B cell (primary cell): ENCODE results near the gene RENBP. TPM values are rescaled to one million over a fixed set of nuclear protein-coding genes. Genes with fewer than 3 reads are reported as not detected.

Experiments used
- ATAC-seq: fragments of 200-7000 bp; cut with Tn5 transposase; one replicate; pipeline ENCODE4 v1.10.0; 2021; ENCODE audit warnings: low read depth, mild to moderate bottlenecking, moderate number of reproducible peaks, moderate library complexity
- CTCF ChIA-PET: fragments of 350-600 bp; sonication (Branson Sonifier 250); formaldehyde crosslinking; loops from one replicate; lab custom pipeline; 2021; ENCODE audit warnings: antibody characterized with exemption, inconsistent platforms; lab: Charles Lee
- POLR2A ChIA-PET: fragments of 350-600 bp; sonication (Branson Sonifier 250); formaldehyde crosslinking; loops from one replicate; lab custom pipeline; 2021; ENCODE audit warnings: antibody characterized with exemption; lab: Charles Lee
- DNase-seq: peaks from one replicate; pipeline ENCODE4 v3.0.0; 2013
- H2AFZ ChIP-seq: 2 replicates; pipeline ENCODE4 v1.6.1; 2012; ENCODE audit warnings: mild to moderate bottlenecking, low read depth, low read length; ENCODE audit not compliant: insufficient read depth, poor library complexity, severe bottlenecking
- H3K27ac ChIP-seq, 2 donors: 1 replicate in 1 of 2; 2 replicates in 1 of 2; pipeline ENCODE4 v1.5.1; 2012 to 2013; ENCODE audit warnings: low read length in 2 of 2, mild to moderate bottlenecking in 2 of 2, moderate library complexity in 1 of 2
- H3K27me3 ChIP-seq, 4 experiments: fragments of 200-600 bp in 1 of 4; sonication (generic) in 1 of 4; replicated peaks in 1 of 4; 1 replicate in 2 of 4; 2 replicates in 2 of 4; pipeline versions ENCODE4 v1.6.1 to v1.7.0; 2013 to 2016; ENCODE audit warnings: low read length in 3 of 4, mild to moderate bottlenecking in 2 of 4, mixed read lengths in 1 of 4, moderate library complexity in 1 of 4; ENCODE audit not compliant: insufficient read depth in 4 of 4, control insufficient read depth in 3 of 4; ENCODE audit errors: control extremely low read depth in 1 of 4
- H3K36me3 ChIP-seq, 2 experiments: replicated peaks in 1 of 2; 1 replicate in 1 of 2; 2 replicates in 1 of 2; pipeline versions ENCODE4 v1.6.1 to v1.7.1; 2013; ENCODE audit warnings: low read length in 1 of 2; ENCODE audit not compliant: insufficient read depth in 2 of 2, control insufficient read depth in 1 of 2; ENCODE audit errors: control extremely low read depth in 1 of 2, extremely low read depth in 1 of 2
- H3K4me1 ChIP-seq, 2 donors: fragments of 200-600 bp in 1 of 2; sonication (generic) in 1 of 2; 1 replicate in 1 of 2; 2 replicates in 1 of 2; pipeline versions ENCODE4 v1.5.1 to v1.6.1; 2013 to 2017; ENCODE audit warnings: low read length in 2 of 2; ENCODE audit not compliant: control insufficient read depth in 2 of 2, insufficient read depth in 2 of 2
- H3K4me2 ChIP-seq: replicated peaks from 2 replicates; pipeline ENCODE3; 2012; ENCODE audit warnings: mild to moderate bottlenecking, low read depth, low read length; ENCODE audit not compliant: poor library complexity, severe bottlenecking
- H3K4me3 ChIP-seq, 5 experiments: fragments of 200-600 bp in 1 of 5; sonication (generic) in 1 of 5; 1 replicate in 3 of 5; 2 replicates in 2 of 5; pipeline versions ENCODE4 v1.5.1 to v1.7.0; 2011 to 2016; ENCODE audit warnings: low read length in 4 of 5, mild to moderate bottlenecking in 4 of 5, low read depth in 2 of 5, control low read depth in 1 of 5, moderate library complexity in 1 of 5; ENCODE audit not compliant: insufficient read depth in 1 of 5; ENCODE audit errors: control extremely low read depth in 1 of 5, extremely low read depth in 1 of 5
- H3K79me2 ChIP-seq: fragments of 200-600 bp; sonication (generic); one replicate; pipeline ENCODE4 v1.6.0; 2016; ENCODE audit warnings: low read length; ENCODE audit not compliant: control insufficient read depth, insufficient read depth
- H3K9ac ChIP-seq: fragments of 200-600 bp; sonication (generic); 2 replicates; pipeline ENCODE4 v1.6.1; 2017; ENCODE audit warnings: mild to moderate bottlenecking, low read length, moderate library complexity
- H3K9me3 ChIP-seq, 3 donors: one replicate each; pipeline versions ENCODE4 v1.6.1 to v1.7.1; 2013; ENCODE audit warnings: low read length in 2 of 3; ENCODE audit not compliant: control insufficient read depth in 2 of 3, insufficient read depth in 1 of 3; ENCODE audit errors: control extremely low read depth in 1 of 3
- H4K20me1 ChIP-seq: 2 replicates; pipeline ENCODE4 v1.6.0; 2012; ENCODE audit warnings: mild to moderate bottlenecking, low read length; ENCODE audit not compliant: insufficient read depth, control insufficient read depth, poor library complexity, severe bottlenecking
- H3K27ac Mint-ChIP-seq: one replicate; pipeline ENCODE4 v1.8.0; 2021; ENCODE audit warnings: mixed read lengths
- H3K27me3 Mint-ChIP-seq: one replicate; pipeline ENCODE4 v1.8.0; 2021; ENCODE audit warnings: mixed read lengths
- H3K4me1 Mint-ChIP-seq: one replicate; pipeline ENCODE4 v1.8.0; 2021; ENCODE audit warnings: mixed read lengths
- H3K4me3 Mint-ChIP-seq: one replicate; pipeline ENCODE4 v1.8.0; 2021; ENCODE audit warnings: mixed read lengths
- H3K9me3 Mint-ChIP-seq: one replicate; pipeline ENCODE4 v1.8.0; 2022; ENCODE audit warnings: mixed read lengths; ENCODE audit not compliant: insufficient read depth
- CTCF ChIP-seq: fragments of 200-600 bp; IDR thresholded peaks from one replicate; pipeline ENCODE4 v1.8.0; 2022; ENCODE audit warnings: antibody characterized with exemption, mild to moderate bottlenecking
- EZH2 ChIP-seq: IDR thresholded peaks from 2 replicates; pipeline ENCODE4 v1.6.1; 2012; ENCODE audit warnings: borderline replicate concordance, low read depth, mild to moderate bottlenecking, moderate library complexity, low read length; ENCODE audit not compliant: insufficient read depth, poor library complexity, severe bottlenecking
- WGBS: methylation state at CpG from one replicate; pipeline ENCODE4 v1.1.5; 2013; ENCODE audit warnings: missing lambda C conversion rate; ENCODE audit not compliant: insufficient coverage; 5-methylcytosine and 5-hydroxymethylcytosine counted together
- intact Hi-C: fragments of 100-400 bp; cut with micrococcal nuclease; formaldehyde crosslinking; loops from one replicate; pipeline ENCODE4 v1.10.0; 2022
- polyA plus RNA-seq: library from polyadenylated mRNA; depleted of rRNA; stranded (reverse); fragments of >200 nt; gene quantifications from 2 replicates; pipeline ENCODE4 v1.2.3, GENCODE V29; 2012
- total RNA-seq, 2 donors: library from RNA; stranded (reverse); fragments of 120-200 nt in 1 of 2; gene quantifications; 1 replicate in 1 of 2; 2 replicates in 1 of 2; pipeline versions ENCODE4 v1.2.3 to v1.2.4, GENCODE V29; 2013 to 2022

The RENBP gene
- total and polyA plus RNA-seq, 2 donors (not counting 1 experiment from before 2014, with no cell fraction given) = 30.6 to 39.2 TPM

GRCh38 chrX:153934148-153934761, 10.2 kb downstream of the RENBP start:
- H3K27me3 Mint-ChIP-seq = no peaks in the 10 kb centered on the region
- H3K4me3 Mint-ChIP-seq = peak overlapping the region; percentile 90
- peaks cover 13% of the 10 kb centered on the region for H3K4me1 Mint-ChIP-seq
- CTCF ChIA-PET = interaction anchor here (1.0 to 7.4 kb wide), 3 partner anchors 9 to 13 kb away, joined by 3 to 59 read pairs (median 16); partner anchors contain the start of genes ARHGAP4 and RENBP
- 5% methylated on average over 21 of the region's 33 CpGs for WGBS
- Histone ChIP-seq H4K20me1 (no peaks in the 10 kb centered on the region), H3K4me2 (peak overlapping the region; percentile 83), H3K27ac (peak overlapping the region in 1 of 2 donors; percentile 61), H3K4me1 (peaks cover 7 to 20% of the 10 kb centered on the region in 2 donors), H3K79me2 (peaks cover 24% of the 10 kb centered on the region), H3K9me3 (no peaks in the 10 kb centered on the region), H2AFZ (peak overlapping the region; percentile 38), H3K27me3 (no peaks in the 10 kb centered on the region), H3K4me3 (peak overlapping the region in 4 of 5 experiments; percentile 37 to 68 (median 56)), H3K36me3 (peaks cover 0 to 23% of the 10 kb centered on the region in 2 experiments), H3K9ac (peak overlapping the region; percentile 67)
- DNase-seq = no peak
- intact Hi-C loops = no loop called here
- TF ChIP-seq EZH2 (no peak), CTCF (no peak)
- POLR2A ChIA-PET = interaction anchor here (1.0 to 1.3 kb wide), 3 partner anchors 10 to 37 kb away, joined by 5 read pairs; partner anchors contain the start of genes HCFC1 and RENBP
- no peaks in the 10 kb centered on the region for H3K9me3 Mint-ChIP-seq
- peak; percentile 3 for ATAC-seq
- peak overlapping the region; percentile 81 for H3K27ac Mint-ChIP-seq

- peak overlapping the region; percentile 83 for H3K4me2 ChIP-seq
- intact Hi-C loops = no loop called here
- ChIA-PET POLR2A (interaction anchor here (1.3 kb wide), 1 partner anchor 37 kb away, joined by 5 read pairs; the partner anchor contains the start of gene HCFC1), CTCF (interaction anchor here (1.0 to 7.4 kb wide), 2 partner anchors 9 to 13 kb away, joined by 3 to 59 read pairs; partner anchors contain the start of gene RENBP)
- H3K4me3 ChIP-seq = peak overlapping the region in 3 of 5 experiments; percentile 48 to 68 (median 63)
- TF ChIP-seq EZH2 (no peak), CTCF (no peak)
- DNase-seq = no peak
- Mint-ChIP-seq H3K4me3 (peak overlapping the region; percentile 90), H3K27ac (peak overlapping the region; percentile 41), H3K27me3 (no peaks in the 10 kb centered on the region), H3K4me1 (peaks cover 18% of the 10 kb centered on the region), H3K9me3 (no peaks in the 10 kb centered on the region)
- no peak for ATAC-seq
- no peak overlapping the region for H2AFZ ChIP-seq
- peak overlapping the region in 1 of 2 donors; percentile 61 for H3K27ac ChIP-seq
- H4K20me1 ChIP-seq = no peaks in the 10 kb centered on the region
- H3K27me3 ChIP-seq = no peaks in the 10 kb centered on the region
- no peaks in the 10 kb centered on the region for H3K9me3 ChIP-seq
- H3K4me1 ChIP-seq = peaks cover 12 to 25% of the 10 kb centered on the region in 2 donors
- peaks cover 24% of the 10 kb centered on the region for H3K79me2 ChIP-seq
- peaks cover 0 to 23% of the 10 kb centered on the region in 2 experiments for H3K36me3 ChIP-seq
- H3K9ac ChIP-seq = no peak overlapping the region
- WGBS = 80% methylated on average over 3 of the region's 7 CpGs
Measured at GRCh38 chrX:153933748-153934147, 10.7 kb downstream of the RENBP start.
